RWPE1 (cell line): Measurements from ENCODE around the gene MSH3.
"Not testable (repeated sequence)": the region's sequence is repeated elsewhere in the genome, so short reads cannot be mapped to it uniquely, and the experiment has no call there.

Experiments
- CTCF ChIA-PET: fragments of 350-600 bp; sonication (Branson Sonifier 250); formaldehyde crosslinking; extraction: SDS; loops from one replicate; lab custom pipeline; 2021; lab: Yijun Ruan, JAX
- POLR2A ChIA-PET: fragments of 400-600 bp; formaldehyde crosslinking; extraction: SDS; loops from one replicate; lab custom pipeline; 2020; ENCODE audit warnings: antibody characterized with exemption; ENCODE audit not compliant: low non-redundant PET; lab: Yijun Ruan, JAX
- DNase-seq: peaks from one replicate; pipeline ENCODE4 v3.0.0; 2012; ENCODE audit warnings: low spot score
- H3K27ac ChIP-seq: fragments of 450-650 bp; 2 replicates; pipeline ENCODE4 v1.5.1; 2017
- CTCF ChIP-seq: fragments of 450-650 bp; conservative IDR thresholded peaks from 2 replicates; pipeline ENCODE4 v1.5.1; 2017; ENCODE audit warnings: low read depth, mild to moderate bottlenecking

MSH3 gene

GRCh38 chr5:80837679-80838078, 183.2 kb downstream of the MSH3 start:
- CTCF ChIA-PET = no interaction called here
- no peak overlapping the region for H3K27ac ChIP-seq
- DNase-seq = no peak
- POLR2A ChIA-PET = no interaction called here
- no peak for TF ChIP-seq CTCF

- DNase-seq, POLR2A ChIA-PET, CTCF ChIA-PET, H3K27ac ChIP-seq: not testable (repeated sequence)
Measured at GRCh38 chr5:80841026-80841797, 186.8 kb downstream of the MSH3 start.

- DNase-seq, POLR2A ChIA-PET, H3K27ac ChIP-seq: not testable (repeated sequence)
- CTCF ChIA-PET = interaction anchor here (0.6 kb wide), 2 partner anchors 20 to 24 kb away, joined by 3 to 6 read pairs; no protein-coding TSS in a partner anchor
Measured at GRCh38 chr5:80846422-80846821, 192.0 kb downstream of the MSH3 start.

GRCh38 chr5:80850168-80850567, 195.7 kb downstream of the MSH3 start:
- CTCF ChIA-PET, H3K27ac ChIP-seq, DNase-seq, POLR2A ChIA-PET: not testable (repeated sequence)

- CTCF ChIA-PET = no interaction called here
- no peak for TF ChIP-seq CTCF
- POLR2A ChIA-PET = no interaction called here
- DNase-seq = no peak
- no peak overlapping the region for H3K27ac ChIP-seq
Measured at GRCh38 chr5:80852331-80853245, 198.1 kb downstream of the MSH3 start.

- H3K27ac ChIP-seq = no peak overlapping the region
- CTCF ChIA-PET = interaction anchor here (0.6 kb wide), 1 partner anchor 13 kb away, joined by 3 read pairs; no protein-coding TSS in a partner anchor
- POLR2A ChIA-PET = no interaction called here
- TF ChIP-seq CTCF = no peak
- DNase-seq = no peak
Measured at GRCh38 chr5:80853413-80853812, 199.0 kb downstream of the MSH3 start.

GRCh38 chr5:80854583-80854982, 200.1 kb downstream of the MSH3 start:
- CTCF ChIA-PET = no interaction called here

More at GRCh38 chr5:80854583-80854982, 200.1 kb downstream of the MSH3 start:
- H3K27ac ChIP-seq = no peak overlapping the region
- POLR2A ChIA-PET = no interaction called here
- DNase-seq = no peak
- no peak for TF ChIP-seq CTCF
